Measurements from ENCODE around the gene ABCC9.
"Not testable (repeated sequence)": the region's sequence is repeated elsewhere in the genome, so short reads cannot be mapped to it uniquely, and the experiment has no call there.

The ABCC9 gene

DNA sequence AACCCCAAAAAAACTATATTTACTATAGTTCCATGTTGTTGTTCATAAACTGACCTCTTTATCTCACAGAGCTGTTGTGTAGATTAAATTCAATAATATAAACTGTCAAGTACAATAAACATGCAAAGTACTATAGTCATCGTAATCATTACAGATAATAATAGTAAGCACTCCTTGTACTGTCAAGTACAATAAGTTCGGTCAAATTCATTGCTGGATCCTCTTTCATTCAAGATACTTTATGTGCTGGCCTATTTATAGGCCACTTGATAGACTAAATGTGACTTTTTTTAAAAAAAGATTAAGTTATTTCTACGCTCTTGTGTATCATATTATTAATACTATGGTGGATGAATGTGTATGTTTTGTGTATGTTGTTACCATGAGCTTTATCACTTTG is 127.5 kb downstream of the ABCC9 start:
- DNase-seq = no peak

- no peak for DNase-seq
These were observed 128.1 kb downstream of the ABCC9 start for GRCh38 chr12:21813125-21813524.

DNA sequence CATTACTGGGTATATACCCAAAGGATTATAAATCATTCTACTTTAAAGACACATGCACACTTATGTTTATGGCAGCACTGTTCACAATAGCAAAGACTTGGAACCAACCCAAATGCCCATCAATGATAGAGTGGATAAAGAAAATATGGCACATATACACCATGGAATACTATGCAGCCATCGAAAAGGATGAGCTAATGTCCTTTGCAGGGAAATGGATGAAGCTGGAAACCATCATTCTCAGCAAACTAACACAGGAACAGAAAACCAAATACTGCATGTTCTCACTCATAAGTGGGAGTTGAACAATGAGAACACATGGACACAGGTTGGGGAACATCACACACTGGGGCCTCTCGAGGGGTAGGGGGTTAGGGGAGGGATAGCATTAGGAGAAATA is 128.9 kb downstream of the ABCC9 start:
- not testable (repeated sequence) for DNase-seq

GRCh38 chr12:21809100-21809499 is 132.1 kb downstream of the ABCC9 start:
- DNase-seq = no peak

DNA sequence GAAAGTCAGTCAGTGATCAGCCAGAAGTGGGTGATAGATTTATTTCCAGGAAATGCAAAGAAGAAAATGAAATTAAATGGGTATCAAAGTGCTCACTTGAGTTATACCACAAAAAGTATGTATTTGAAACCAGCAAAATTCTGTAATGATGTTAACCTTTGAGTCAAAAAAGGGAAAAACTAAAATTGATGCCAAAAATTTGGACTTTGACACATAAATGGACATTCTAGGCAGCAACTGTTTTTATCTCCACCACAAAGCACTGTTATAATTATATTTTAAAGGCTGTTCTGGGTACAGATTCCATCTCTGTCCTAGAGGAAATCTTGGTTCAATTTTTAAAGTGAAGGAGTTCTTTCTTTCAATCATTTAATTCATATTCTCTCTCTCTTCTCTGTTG is 135.0 kb downstream of the ABCC9 start:
- DNase-seq = no peak

GRCh38 chr12:21801522-21802288 is 139.5 kb downstream of the ABCC9 start:
- DNase-seq = no peak

GRCh38 chr12:21800011-21800410 is 141.2 kb downstream of the ABCC9 start:
- DNase-seq = no peak

DNA sequence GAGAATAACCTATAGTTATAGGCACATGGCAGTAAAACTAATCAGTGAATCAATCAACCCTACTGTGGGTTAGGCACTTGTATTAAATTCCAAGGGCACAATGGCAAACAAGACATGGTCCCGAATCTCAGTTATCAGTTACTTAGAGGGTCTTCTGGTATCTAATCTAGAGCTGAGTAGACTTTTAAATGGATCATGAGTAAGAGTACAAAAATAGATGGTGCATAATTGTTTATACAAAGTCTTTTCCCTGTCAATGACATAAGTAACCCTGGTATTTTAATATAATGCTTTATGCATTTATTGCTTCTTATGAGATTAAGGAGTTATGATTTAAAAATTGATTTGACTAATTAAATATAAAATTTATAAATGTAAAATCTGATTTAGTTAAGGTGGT is 143.7 kb downstream of the ABCC9 start:
- DNase-seq = no peak

DNA sequence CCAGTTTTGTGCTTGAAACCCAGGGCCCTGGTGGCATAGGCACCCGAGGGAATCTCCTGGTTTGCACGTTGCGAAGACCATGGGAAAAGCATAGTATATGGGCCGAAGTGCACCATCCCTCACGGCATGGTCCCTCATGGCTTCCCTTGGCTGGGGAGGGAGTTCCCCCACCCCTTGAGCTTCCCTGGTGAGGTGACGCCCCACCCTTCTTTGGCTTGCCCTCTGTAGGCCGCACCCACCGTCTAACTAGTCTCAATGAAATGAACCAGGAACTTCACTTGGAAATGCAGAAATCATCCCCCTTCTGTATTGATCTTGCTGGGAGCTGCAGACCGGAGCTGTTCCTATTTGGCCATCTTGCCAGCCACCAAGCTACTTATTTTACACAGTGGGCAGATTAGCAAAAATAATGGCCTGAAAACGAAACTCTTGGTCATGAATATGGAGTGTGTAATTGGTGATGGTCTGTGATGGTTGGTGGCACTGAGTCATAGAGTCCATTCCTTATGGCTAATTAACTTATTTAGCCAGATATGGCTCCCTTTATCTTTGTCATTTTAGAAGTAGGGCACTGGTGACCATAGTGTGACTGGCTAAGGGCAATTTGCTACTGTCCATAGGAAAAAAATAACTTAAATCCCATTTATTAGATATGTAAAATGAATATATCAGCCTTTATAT is 145.4 kb downstream of the ABCC9 start:
- DNase-seq = no peak

DNA sequence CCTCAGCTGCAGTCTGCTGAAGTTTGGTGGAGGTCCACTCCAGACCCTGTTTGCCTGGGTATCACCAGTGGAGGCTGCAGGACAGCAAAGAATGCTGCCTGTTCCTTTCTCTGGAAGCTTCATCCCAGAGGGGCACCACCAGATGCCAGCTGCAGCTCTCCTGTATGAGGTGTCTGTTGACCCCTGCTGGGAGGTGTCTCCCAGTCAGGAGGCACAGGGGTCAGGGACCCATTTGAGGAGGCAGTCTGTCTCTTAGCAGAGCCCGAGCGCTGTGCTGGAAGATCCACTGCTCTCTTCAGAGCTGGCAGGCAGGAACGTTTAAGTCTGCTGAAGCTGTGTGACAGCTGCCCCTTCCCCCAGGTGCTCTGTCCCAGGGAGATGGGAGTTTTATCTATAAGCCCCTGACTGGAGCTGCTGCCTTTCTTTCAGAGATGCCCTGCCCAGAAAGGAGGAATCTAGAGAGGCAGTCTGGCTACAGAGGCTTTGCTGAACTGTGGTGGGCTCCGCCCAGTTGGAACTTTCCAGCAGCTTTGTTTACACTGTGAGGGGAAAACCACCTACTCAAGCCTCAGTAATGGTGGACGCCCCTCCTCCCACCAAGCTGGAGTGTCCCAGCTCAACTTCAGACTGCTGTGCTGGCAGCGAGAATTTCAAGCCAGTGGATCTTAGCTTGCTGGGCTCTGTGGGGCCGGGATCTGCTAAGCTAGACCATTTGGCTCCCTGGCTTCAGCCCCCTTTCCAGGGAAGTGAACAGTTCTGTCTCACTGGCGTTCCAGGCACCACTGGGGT is 146.2 kb downstream of the ABCC9 start:
- DNase-seq = not testable (repeated sequence)

DNA sequence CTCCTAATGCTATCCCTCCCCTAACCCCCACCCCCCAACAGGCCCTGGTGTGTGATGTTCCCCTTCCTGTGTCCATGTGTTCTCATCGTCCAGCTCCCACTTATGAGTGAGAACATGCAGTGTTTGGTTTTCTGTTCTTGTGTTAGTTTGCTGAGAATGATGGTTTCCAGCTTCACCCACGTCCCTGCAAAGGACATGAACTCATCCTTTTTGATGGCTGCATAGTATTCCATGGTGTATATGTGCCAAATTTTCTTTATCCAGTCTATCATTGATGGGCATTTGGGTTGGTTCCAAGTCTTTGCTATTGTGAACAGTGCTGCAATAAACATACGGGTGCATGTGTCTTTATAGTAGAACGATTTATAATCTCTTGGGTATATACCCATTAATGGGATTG is 151.5 kb downstream of the ABCC9 start:
- not testable (repeated sequence) for DNase-seq

GRCh38 chr12:21788089-21788983 is 152.9 kb downstream of the ABCC9 start:
- DNase-seq = no peak

GRCh38 chr12:21786041-21786531 is 155.1 kb downstream of the ABCC9 start:
- no peak for DNase-seq

DNA sequence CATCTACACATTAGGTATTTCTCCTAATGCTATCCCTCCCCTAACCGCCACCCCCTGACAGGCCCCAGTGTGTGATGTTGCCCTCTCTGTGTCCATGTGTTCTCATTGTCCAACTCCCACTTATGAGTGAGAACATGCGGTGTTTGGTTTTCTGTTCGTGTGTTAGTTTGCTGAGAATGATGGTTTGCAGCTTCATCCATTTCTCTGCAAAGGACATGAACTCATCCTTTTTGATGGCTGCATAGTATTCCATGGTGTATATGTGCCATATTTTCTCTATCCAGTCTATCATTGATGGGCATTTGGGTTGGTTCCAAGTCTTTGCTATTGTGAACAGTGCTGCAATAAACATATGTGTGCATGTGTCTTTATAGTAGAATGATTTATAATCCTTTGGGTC is 158.5 kb downstream of the ABCC9 start:
- DNase-seq = not testable (repeated sequence)

DNA sequence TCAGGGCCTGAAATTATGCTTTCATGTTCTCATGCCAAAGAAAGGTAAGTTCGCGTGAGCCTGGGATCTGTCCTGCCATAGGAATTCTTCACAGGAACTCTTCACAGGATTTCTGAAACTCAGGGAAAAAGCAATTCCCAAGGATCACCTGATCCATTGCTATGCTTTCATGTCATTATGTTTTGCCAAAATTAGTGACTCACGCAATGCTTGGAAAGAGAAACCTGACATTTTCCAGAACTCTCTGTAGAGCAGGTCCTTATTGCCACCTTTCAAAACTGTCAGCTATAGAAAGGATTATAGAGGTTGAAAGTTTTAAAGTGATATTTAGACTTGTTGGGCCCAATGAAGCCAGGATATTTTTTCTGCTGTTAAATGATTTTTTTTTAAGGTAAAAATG is 160.4 kb downstream of the ABCC9 start:
- no peak for DNase-seq

DNA sequence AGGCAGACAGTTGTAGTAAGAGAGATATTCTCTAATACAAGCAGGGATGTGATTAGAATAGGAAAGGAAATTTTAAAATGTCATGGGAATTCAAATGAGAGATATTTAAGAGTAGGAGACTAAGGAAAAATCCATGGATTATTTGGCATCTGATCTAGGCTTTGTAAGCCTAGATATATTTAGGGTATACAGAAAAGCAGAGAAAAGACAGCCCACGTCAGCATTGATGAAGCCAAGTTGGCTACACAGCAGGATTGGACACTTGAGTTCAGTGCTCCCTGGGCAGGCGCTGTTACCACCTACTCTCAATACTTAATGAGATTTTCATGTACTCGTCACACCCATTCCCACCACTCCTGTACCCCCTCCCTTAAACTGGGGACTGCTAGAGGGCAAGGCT is 165.1 kb downstream of the ABCC9 start:
- DNase-seq = no peak

DNA sequence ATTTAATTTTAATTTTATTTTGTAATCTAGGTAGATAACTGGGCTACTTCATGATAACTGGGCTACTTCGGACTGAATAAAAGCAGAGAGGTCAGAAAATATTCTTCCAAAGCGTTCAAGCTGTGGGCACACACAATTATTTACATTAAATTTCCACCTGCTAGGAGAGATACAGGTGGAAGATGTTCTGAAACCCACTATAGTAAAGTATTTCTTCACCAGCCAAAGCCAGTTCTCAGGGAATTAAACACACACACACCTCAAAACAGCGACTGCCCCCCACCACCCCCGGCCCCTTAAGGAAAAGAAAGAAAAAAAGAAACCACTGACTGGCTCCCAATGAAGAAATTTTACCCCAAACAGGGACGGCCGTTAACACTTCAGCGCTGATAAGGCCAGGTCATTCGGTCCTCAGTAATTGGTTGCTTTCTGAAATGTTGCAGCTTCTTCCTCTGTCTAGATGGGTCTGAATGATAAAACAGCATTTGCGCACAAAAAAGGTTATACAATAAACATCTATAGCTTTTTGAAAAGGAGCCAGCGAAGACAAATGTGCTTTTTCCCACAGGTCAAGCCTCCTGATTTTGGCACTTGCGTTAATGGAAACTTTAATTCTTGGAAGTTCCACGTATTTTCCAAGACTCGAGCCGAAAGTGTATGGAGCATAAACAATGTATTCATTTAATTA is 165.9 kb downstream of the ABCC9 start:
- no peak for DNase-seq

DNA sequence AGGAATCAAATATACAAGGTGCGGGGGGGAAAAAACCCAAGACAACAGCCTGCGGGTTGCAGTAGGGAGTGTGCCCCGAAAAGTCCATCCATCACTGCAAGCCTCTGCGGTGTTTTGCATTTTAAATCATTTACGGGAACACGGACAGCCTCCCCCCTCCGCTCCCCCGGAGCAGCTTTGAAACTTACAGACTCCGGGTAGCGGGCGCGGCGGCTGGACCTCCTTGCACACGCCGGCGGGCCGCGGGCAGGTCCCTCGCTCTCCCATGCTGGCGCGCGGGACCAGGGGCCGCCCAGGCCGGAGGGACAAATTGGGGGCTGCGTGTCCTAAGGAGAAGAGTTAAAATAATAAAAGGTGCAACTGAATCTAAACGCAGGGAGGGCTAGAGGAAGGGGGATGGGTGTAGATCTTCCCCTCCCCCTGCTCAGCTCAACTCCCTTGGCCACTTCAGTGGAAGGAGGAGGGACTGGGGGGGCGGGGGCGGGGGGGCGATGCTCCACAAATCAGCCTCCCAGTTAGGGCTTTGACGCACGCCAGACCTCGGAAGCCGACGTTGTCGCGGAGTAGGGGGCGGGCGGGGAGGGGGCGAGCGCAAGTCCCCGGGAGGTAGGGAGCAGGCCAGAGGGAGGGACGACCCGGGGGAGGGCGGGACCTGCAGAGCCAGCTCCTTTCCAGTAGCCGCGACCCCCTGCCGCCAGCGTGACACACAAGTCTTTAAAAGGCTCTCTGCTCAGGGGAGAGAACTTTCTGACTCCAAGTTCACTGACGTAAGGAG is 166.7 kb downstream of the ABCC9 start, which contains the start of gene KCNJ8:
Gene KCNJ8, minus strand, starts transcription at position 349 of the 775 bp plus-strand sequence. CDS start 1,090 bp downstream, outside the sequence.
- DNase-seq = no peak

GRCh38 chr12:21773806-21774205 is 167.4 kb downstream of the ABCC9 start:
- DNase-seq = no peak

DNA sequence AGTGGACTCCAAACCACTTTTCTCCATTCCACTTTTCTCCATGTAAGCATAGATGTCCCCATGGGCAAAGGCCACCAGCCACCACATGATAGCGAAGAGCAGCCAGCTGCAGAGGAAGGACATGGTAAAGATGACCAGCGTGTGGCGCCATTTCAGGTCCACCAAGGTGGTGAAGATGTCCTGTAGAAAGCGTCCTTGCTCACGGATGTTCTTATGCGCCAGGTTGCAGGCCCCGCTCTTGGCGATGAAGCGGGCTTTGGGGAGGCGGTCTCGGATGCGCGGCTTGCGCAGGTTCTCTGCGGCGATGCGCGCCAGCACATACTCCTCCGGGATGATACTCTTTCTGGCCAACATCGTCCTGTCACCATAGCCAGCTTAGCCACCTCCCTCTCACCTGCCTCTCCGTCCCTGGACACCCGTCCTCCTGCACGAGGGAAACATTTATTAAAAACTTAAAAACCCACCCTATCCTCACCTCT is 167.9 kb downstream of the ABCC9 start:
- DNase-seq = no peak

DNA sequence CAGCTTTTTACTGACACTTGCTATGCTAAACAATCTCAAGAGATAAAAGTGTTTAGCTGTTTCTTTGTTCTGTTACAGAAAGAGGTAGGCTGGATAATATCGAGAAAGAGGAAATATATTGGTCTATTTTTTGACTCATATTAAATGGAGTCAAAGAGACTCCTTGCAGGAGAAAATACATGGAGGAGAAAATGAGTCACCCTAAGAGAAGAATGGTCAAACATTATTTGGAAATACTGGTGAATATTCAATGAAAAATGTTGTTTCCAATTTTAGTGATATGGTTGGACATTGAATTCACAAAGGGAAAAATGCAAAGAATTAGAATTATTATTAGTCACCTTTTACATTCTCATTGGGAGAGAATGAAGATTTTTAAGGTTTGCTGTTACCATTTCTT is 169.9 kb downstream of the ABCC9 start:
- no peak for DNase-seq

Measured in stimulated activated CD4-positive, alpha-beta T cell treated with anti-CD3 and anti-CD28 coated beads, Interleukin-4, amount 100 ng/mL, for 1 hour (primary cell).